GM19328 (cell line): ENCODE measurements around the gene MBD6.

ENCODE experiments used
- ATAC-seq: cut with Tn5 transposase; IDR thresholded peaks from one replicate; pipeline ENCODE4 v1.9.1; 2021; ENCODE audit warnings: mild to moderate bottlenecking, moderate library complexity; ENCODE audit not compliant: unreplicated experiment

Gene MBD6

GRCh38 chr12:57522011-57522886 is at the start of gene MBD6:
Gene MBD6 (plus strand): TSS chr12:57522824. CDS start chr12:57524304, 1,480 bp downstream.
- peak; percentile 36 for ATAC-seq

GRCh38 chr12:57473392-57473791 is 49.2 kb upstream of the MBD6 start:
- no peak for ATAC-seq

GRCh38 chr12:57473886-57474285 is 48.7 kb upstream of the MBD6 start:
- no peak for ATAC-seq

- ATAC-seq: no peak
Observed at GRCh38 chr12:57474430-57474829, 48.2 kb upstream of the MBD6 start.

- no peak for ATAC-seq
Observed at GRCh38 chr12:57474862-57475261, 47.8 kb upstream of the MBD6 start.

GRCh38 chr12:57475271-57476161 is 47.1 kb upstream of the MBD6 start:
- ATAC-seq: no peak

- peak; percentile 27 for ATAC-seq
Observed at GRCh38 chr12:57476162-57476992, 46.2 kb upstream of the MBD6 start.

- ATAC-seq: no peak
Observed at GRCh38 chr12:57476993-57477709, 45.5 kb upstream of the MBD6 start.

- no peak for ATAC-seq
Observed at GRCh38 chr12:57477710-57478681, 44.6 kb upstream of the MBD6 start.

- ATAC-seq: no peak
Observed at GRCh38 chr12:57479043-57479375, 43.6 kb upstream of the MBD6 start.

- ATAC-seq: no peak
Observed at GRCh38 chr12:57479376-57480115, 43.1 kb upstream of the MBD6 start, which contains the start of gene ARHGAP9. Gene ARHGAP9 (minus strand): TSS chr12:57479866. CDS start chr12:57479406, 460 bp downstream.

- no peak for ATAC-seq
Observed at GRCh38 chr12:57481671-57482070, 41.0 kb upstream of the MBD6 start.

GRCh38 chr12:57483466-57483865 is 39.2 kb upstream of the MBD6 start:
- no peak for ATAC-seq

GRCh38 chr12:57485695-57486094 is 36.9 kb upstream of the MBD6 start:
- no peak for ATAC-seq

GRCh38 chr12:57487055-57487596 is 35.5 kb upstream of the MBD6 start:
- ATAC-seq: no peak

GRCh38 chr12:57487597-57488401 is 34.8 kb upstream of the MBD6 start, which contains the start of gene MARS1:
Gene MARS1 (plus strand): TSS chr12:57488068. CDS start chr12:57488091, 23 bp downstream.
- peak; percentile 98 for ATAC-seq
